Natural killer cell (primary cell): ENCODE data around the gene NUDC. TPM values are rescaled to one million over a fixed set of nuclear protein-coding genes. Genes with fewer than 3 reads are reported as not detected.
A peak's percentile ranks its signal among the peaks of the same experiment; 100 is the strongest.

Experiments
- ATAC-seq, 3 donors: fragments of 150-1000 bp in 2 of 3; fragments of 200-7000 bp in 1 of 3; cut with Tn5 transposase; 1 replicate in 1 of 3; 2 replicates in 2 of 3; pipeline ENCODE4 v1.10.0; 2021; ENCODE audit warnings: mild to moderate bottlenecking in 2 of 3, moderate library complexity in 2 of 3
- DNase-seq, 2 donors: peaks; one replicate each; pipeline versions ENCODE4 v3.0.0 to v3.0.0-alpha.2; 2013 to 2021; ENCODE audit warnings: mixed read lengths in 1 of 2
- H3K27ac ChIP-seq: one replicate; pipeline ENCODE4 v1.5.1; 2013; ENCODE audit warnings: mild to moderate bottlenecking, low read length
- H3K27me3 ChIP-seq: one replicate; pipeline ENCODE4 v1.6.1; 2013; ENCODE audit warnings: low read length; ENCODE audit not compliant: control insufficient read depth, insufficient read depth
- H3K36me3 ChIP-seq: one replicate; pipeline ENCODE4 v1.6.1; 2013; ENCODE audit warnings: low read length; ENCODE audit not compliant: control insufficient read depth, insufficient read depth
- H3K4me1 ChIP-seq: one replicate; pipeline ENCODE4 v1.6.1; 2013; ENCODE audit warnings: low read length; ENCODE audit not compliant: control insufficient read depth, insufficient read depth
- H3K4me3 ChIP-seq: one replicate; pipeline ENCODE4 v1.5.1; 2013; ENCODE audit warnings: low read length
- H3K9me3 ChIP-seq: one replicate; pipeline ENCODE4 v1.6.1; 2013; ENCODE audit warnings: low read length; ENCODE audit not compliant: control insufficient read depth, insufficient read depth
- H3K27ac Mint-ChIP-seq, 2 donors: one replicate each; pipeline ENCODE4 v1.8.0; 2022; ENCODE audit warnings: mild to moderate bottlenecking in 2 of 2, mixed read lengths in 2 of 2, moderate library complexity in 1 of 2
- H3K27me3 Mint-ChIP-seq, 2 donors: one replicate each; pipeline ENCODE4 v1.8.0; 2022; ENCODE audit warnings: low read depth in 2 of 2, mixed read lengths in 2 of 2
- H3K36me3 Mint-ChIP-seq: one replicate; pipeline ENCODE4 v1.8.0; 2022; ENCODE audit warnings: mixed read lengths
- H3K4me1 Mint-ChIP-seq, 2 donors: one replicate each; pipeline ENCODE4 v1.8.0; 2022; ENCODE audit warnings: mixed read lengths in 2 of 2
- H3K4me3 Mint-ChIP-seq: one replicate; pipeline ENCODE4 v1.8.0; 2022; ENCODE audit warnings: mild to moderate bottlenecking, moderate library complexity, mixed read lengths
- H3K9me3 Mint-ChIP-seq, 2 donors: one replicate each; pipeline ENCODE4 v1.8.0; 2022; ENCODE audit warnings: mixed read lengths in 2 of 2
- CTCF ChIP-seq: fragments of 200-600 bp; IDR thresholded peaks from one replicate; pipeline ENCODE4 v1.8.0; 2022; ENCODE audit warnings: antibody characterized with exemption
- WGBS: methylation state at CpG from one replicate; pipeline ENCODE4 v1.1.7; 2013; ENCODE audit warnings: missing lambda C conversion rate; ENCODE audit not compliant: insufficient coverage; 5-methylcytosine and 5-hydroxymethylcytosine counted together
- intact Hi-C: fragments of 100-400 bp; cut with micrococcal nuclease; formaldehyde crosslinking; loops from one replicate; pipeline ENCODE4 v1.14.2; 2022
- total RNA-seq, 4 donors: library from RNA; stranded (reverse); fragments of 120-200 nt in 1 of 4; gene quantifications; one replicate each; pipeline versions ENCODE4 v1.2.3 to v1.2.4, GENCODE V29; 2013 to 2022

NUDC gene
- total RNA-seq, 3 donors from 2014 or later (not counting 1 experiment from before 2014, with no cell fraction given), result 43.6 to 46.6 (median 43.7) TPM

- intact Hi-C loops, result no loop called here
- H3K36me3 ChIP-seq, result no peaks in the 10 kb centered on the region
- Mint-ChIP-seq H3K4me3 (no peak overlapping the region), H3K4me1 (peaks cover 6% of the 10 kb centered on the region in 2 donors), H3K27ac (no peak overlapping the region), H3K36me3 (no peaks in the 10 kb centered on the region), H3K27me3 (peaks cover 15 to 28% of the 10 kb centered on the region in 2 donors), H3K9me3 (no peaks in the 10 kb centered on the region)
- peaks cover 18% of the 10 kb centered on the region for H3K27me3 ChIP-seq
- no peak overlapping the region for H3K4me3 ChIP-seq
- no peak for TF ChIP-seq CTCF
- no peaks in the 10 kb centered on the region for H3K9me3 ChIP-seq
- no peak overlapping the region for H3K27ac ChIP-seq
- DNase-seq (no peak), ATAC-seq (no peak)
- WGBS, result 82% methylated on average over 3 of the region's 3 CpGs
- H3K4me1 ChIP-seq, result peaks cover 12% of the 10 kb centered on the region
Measured at GRCh38 chr1:26956321-26956720, 34.8 kb downstream of the NUDC start.

DNA sequence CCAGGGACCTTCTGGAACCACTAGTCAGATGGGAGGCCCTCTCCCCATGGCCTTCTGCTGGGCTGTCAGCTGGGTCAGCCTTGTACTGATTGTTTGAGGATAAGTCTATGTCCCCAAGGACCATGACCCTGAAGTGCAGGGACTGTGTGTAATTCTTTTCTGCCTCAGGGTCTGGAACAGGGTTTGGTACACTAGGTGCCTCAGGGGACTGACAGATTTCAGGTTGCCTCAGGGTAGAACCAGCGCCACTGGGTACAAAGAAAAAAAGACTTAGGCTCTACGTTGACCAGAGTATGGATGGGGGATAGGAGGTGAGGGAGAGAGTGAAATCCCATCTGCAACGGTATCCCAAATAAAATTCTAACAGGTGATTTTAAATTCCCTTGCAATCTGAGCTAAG, 35.8 kb downstream of the NUDC start:
- Histone ChIP-seq H3K4me3 (no peak overlapping the region), H3K27ac (no peak overlapping the region), H3K4me1 (peaks cover 12% of the 10 kb centered on the region), H3K9me3 (no peaks in the 10 kb centered on the region), H3K36me3 (no peaks in the 10 kb centered on the region), H3K27me3 (peaks cover 18% of the 10 kb centered on the region)
- no peak for DNase-seq
- Mint-ChIP-seq H3K27ac (no peak overlapping the region), H3K27me3 (peaks cover 23 to 37% of the 10 kb centered on the region in 2 donors), H3K36me3 (no peaks in the 10 kb centered on the region), H3K9me3 (no peaks in the 10 kb centered on the region), H3K4me3 (no peak overlapping the region), H3K4me1 (peaks cover 6% of the 10 kb centered on the region in 2 donors)
- WGBS, result 89% methylated on average over 3 of the region's 3 CpGs
- ATAC-seq, result no peak
- no peak for TF ChIP-seq CTCF
- intact Hi-C loops, result no loop called here

GRCh38 chr1:26959270-26959669, 37.7 kb downstream of the NUDC start:
- Histone ChIP-seq H3K9me3 (no peaks in the 10 kb centered on the region), H3K4me3 (no peak overlapping the region), H3K27ac (no peak overlapping the region), H3K36me3 (no peaks in the 10 kb centered on the region), H3K4me1 (peaks cover 12% of the 10 kb centered on the region), H3K27me3 (peaks cover 18% of the 10 kb centered on the region)
- 24% methylated on average over 13 of the region's 13 CpGs for WGBS
- H3K9me3 Mint-ChIP-seq, result no peaks in the 10 kb centered on the region
- no peak overlapping the region for H3K27ac Mint-ChIP-seq
- ATAC-seq, result no peak
- peaks cover 6% of the 10 kb centered on the region in 2 donors for H3K4me1 Mint-ChIP-seq
- intact Hi-C loops, result no loop called here
- peaks cover 34 to 42% of the 10 kb centered on the region in 2 donors for H3K27me3 Mint-ChIP-seq
- peak overlapping the region; percentile 55 for H3K4me3 Mint-ChIP-seq
- no peaks in the 10 kb centered on the region for H3K36me3 Mint-ChIP-seq
- no peak for DNase-seq
- TF ChIP-seq CTCF, result no peak
